GM12892 (cell line): ENCODE results near the gene TCERG1.

Experiments used
- POLR2A ChIP-seq: IDR thresholded peaks from 2 replicates; pipeline ENCODE4 v1.6.1; 2011; ENCODE audit warnings: low read depth, low read length, control low read depth
- POLR2AphosphoS5 ChIP-seq: IDR thresholded peaks from 2 replicates; pipeline ENCODE4 v1.6.1; 2011; ENCODE audit warnings: low read depth, low read length, control low read depth
- TAF1 ChIP-seq: IDR thresholded peaks from 2 replicates; pipeline ENCODE4 v1.6.1; 2011; ENCODE audit warnings: low read depth, mild to moderate bottlenecking, control low read depth, low read length, borderline replicate concordance

DNA sequence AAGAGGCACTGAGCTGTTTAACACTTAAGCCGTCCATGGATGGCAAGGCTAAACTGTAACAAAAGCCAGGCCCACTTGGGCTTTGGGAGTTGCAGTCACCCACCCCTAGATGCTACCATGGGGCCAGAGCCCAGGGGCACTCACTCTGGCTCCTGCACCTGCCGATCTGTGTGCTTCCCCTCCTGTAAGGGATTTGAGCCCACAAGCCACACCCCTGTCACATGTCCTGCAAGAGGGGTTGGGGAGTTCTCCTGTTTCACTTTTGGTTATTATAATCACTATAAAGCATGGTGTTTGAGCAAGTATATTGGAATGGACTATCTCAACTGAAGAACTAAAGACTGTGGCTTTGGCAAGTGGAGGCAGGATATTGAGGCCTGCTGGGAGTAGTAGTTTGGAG is 82.9 kb downstream of the TCERG1 start:
- TF ChIP-seq TAF1 (no peak), POLR2A (no peak), POLR2AphosphoS5 (no peak)
